Vagina (tissue), 2 donors: ENCODE data around the gene FREM2. TPM values are rescaled to one million over a fixed set of nuclear protein-coding genes. Genes with fewer than 3 reads are reported as not detected.

Experiments used
- DNase-seq, 2 donors: peaks; one replicate each; pipeline ENCODE4 v3.0.0-alpha.2; 2017; ENCODE audit errors: extremely low spot score in 2 of 2
- H3K27ac ChIP-seq: fragments of 200-600 bp; sonication (generic); one replicate; pipeline ENCODE4 v1.5.1; 2019
- H3K27me3 ChIP-seq: fragments of 200-600 bp; sonication (generic); one replicate; pipeline ENCODE4 v1.5.1; 2019
- H3K36me3 ChIP-seq, 2 donors: fragments of 200-600 bp; sonication (generic); one replicate each; pipeline ENCODE4 v1.5.1; 2017 to 2019
- H3K4me1 ChIP-seq: fragments of 200-600 bp; sonication (generic); one replicate; pipeline ENCODE4 v1.5.1; 2019
- H3K4me3 ChIP-seq, 2 donors: fragments of 200-600 bp; sonication (generic); 1 replicate in 1 of 2; 2 replicates in 1 of 2; pipeline ENCODE4 v1.5.1; 2016 to 2019
- H3K9me3 ChIP-seq: fragments of 200-600 bp; sonication (generic); one replicate; pipeline ENCODE4 v1.5.1; 2019
- CTCF ChIP-seq, 3 experiments: fragments of 450-650 bp in 2 of 3; fragments of 200-600 bp in 1 of 3; sonication (generic) in 1 of 3; IDR thresholded peaks; one replicate each; pipeline ENCODE4 v1.5.1; 2017 to 2019; ENCODE audit warnings: antibody characterized with exemption in 3 of 3, mild to moderate bottlenecking in 2 of 3, moderate library complexity in 2 of 3
- POLR2A ChIP-seq, 2 donors: fragments of 450-650 bp; IDR thresholded peaks; one replicate each; pipeline ENCODE4 v1.6.1; 2017; ENCODE audit warnings: antibody characterized with exemption in 2 of 2, mild to moderate bottlenecking in 2 of 2, moderate library complexity in 2 of 2
- POLR2AphosphoS5 ChIP-seq, 2 donors: sonication (generic); formaldehyde crosslinking; IDR thresholded peaks; one replicate each; pipeline ENCODE4 v1.9.0; 2017; ENCODE audit warnings: antibody characterized with exemption in 2 of 2, mild to moderate bottlenecking in 2 of 2, low read depth in 1 of 2; ENCODE audit not compliant: insufficient read depth in 1 of 2
- intact Hi-C: fragments of 100-400 bp; cut with DNase I; formaldehyde crosslinking; loops from one replicate; pipeline ENCODE4 v1.15.1; 2023
- total RNA-seq: library from RNA; depleted of rRNA; stranded (reverse); fragments of >200 nt; gene quantifications from one replicate; pipeline ENCODE4 v1.2.3, GENCODE V29; 2016

The FREM2 gene
- total RNA-seq, 1 donor from 2014 or later: 0.98 TPM

- H3K9me3 ChIP-seq: no peaks in the 10 kb centered on the region
- no peak overlapping the region for H3K4me3 ChIP-seq
- no peaks in the 10 kb centered on the region for H3K36me3 ChIP-seq
- H3K27ac ChIP-seq: no peak overlapping the region
- no peaks in the 10 kb centered on the region for H3K4me1 ChIP-seq
- intact Hi-C loops: no loop called here
- H3K27me3 ChIP-seq: no peaks in the 10 kb centered on the region
- TF ChIP-seq CTCF (IDR thresholded peaks at IDR 0.05): no peak
- TF ChIP-seq POLR2AphosphoS5 (IDR thresholded peaks at IDR 0.05; ENCODE audit: insufficient read depth in 1 of 2, low read depth in 1 of 2): no peak
- no peak for TF ChIP-seq POLR2A (IDR thresholded peaks at IDR 0.05)
- DNase-seq: no peak
Observed at GRCh38 chr13:38648912-38649311, 38.0 kb upstream of the FREM2 start.

GRCh38 chr13:38656699-38657098 lies 30.2 kb upstream of the FREM2 start:
- intact Hi-C loops: no loop called here
- no peaks in the 10 kb centered on the region for H3K36me3 ChIP-seq
- TF ChIP-seq CTCF (IDR thresholded peaks at IDR 0.05) (no peak), POLR2A (IDR thresholded peaks at IDR 0.05) (no peak), POLR2AphosphoS5 (IDR thresholded peaks at IDR 0.05; ENCODE audit: insufficient read depth in 1 of 2, low read depth in 1 of 2) (no peak)

GRCh38 chr13:38657191-38657590 lies 29.7 kb upstream of the FREM2 start:
- intact Hi-C loops: no loop called here
- Histone ChIP-seq H3K27ac (no peak overlapping the region), H3K9me3 (no peaks in the 10 kb centered on the region), H3K4me1 (no peaks in the 10 kb centered on the region), H3K4me3 (no peak overlapping the region), H3K36me3 (no peaks in the 10 kb centered on the region), H3K27me3 (no peaks in the 10 kb centered on the region)
- DNase-seq: no peak
- no peak for TF ChIP-seq POLR2A (IDR thresholded peaks at IDR 0.05)
- TF ChIP-seq CTCF (IDR thresholded peaks at IDR 0.05): no peak
- no peak for TF ChIP-seq POLR2AphosphoS5 (IDR thresholded peaks at IDR 0.05; ENCODE audit: insufficient read depth in 1 of 2, low read depth in 1 of 2)

More at GRCh38 chr13:38656699-38657098, 30.2 kb upstream of the FREM2 start:
- H3K4me3 ChIP-seq: no peak overlapping the region
- DNase-seq: no peak
- no peaks in the 10 kb centered on the region for H3K27me3 ChIP-seq
- no peak overlapping the region for H3K27ac ChIP-seq
- H3K9me3 ChIP-seq: no peaks in the 10 kb centered on the region
- H3K4me1 ChIP-seq: no peaks in the 10 kb centered on the region

GRCh38 chr13:38658906-38659305 lies 28.0 kb upstream of the FREM2 start:
- no peaks in the 10 kb centered on the region for H3K36me3 ChIP-seq
- no peaks in the 10 kb centered on the region for H3K9me3 ChIP-seq
- H3K4me3 ChIP-seq: no peak overlapping the region

More at GRCh38 chr13:38658906-38659305, 28.0 kb upstream of the FREM2 start:
- DNase-seq: no peak
- Histone ChIP-seq H3K27ac (no peak overlapping the region), H3K27me3 (no peaks in the 10 kb centered on the region), H3K4me1 (no peaks in the 10 kb centered on the region)
- intact Hi-C loops: no loop called here
- TF ChIP-seq POLR2A (IDR thresholded peaks at IDR 0.05) (no peak), CTCF (IDR thresholded peaks at IDR 0.05) (no peak), POLR2AphosphoS5 (IDR thresholded peaks at IDR 0.05; ENCODE audit: insufficient read depth in 1 of 2, low read depth in 1 of 2) (no peak)
